RWPE2 (cell line): ENCODE measurements around the gene MAST2.

ENCODE experiments used
- ATAC-seq: fragments of 200-7000 bp; cut with Tn5 transposase; 3 replicates; pipeline ENCODE4 v1.9.1; 2021; ENCODE audit warnings: low read depth
- DNase-seq: peaks from one replicate; pipeline ENCODE4 v3.0.0-alpha.2; 2020; ENCODE audit warnings: low spot score
- H3K27ac ChIP-seq: fragments of 450-650 bp; 2 replicates; pipeline ENCODE4 v1.5.1; 2017; ENCODE audit warnings: mild to moderate bottlenecking; ENCODE audit not compliant: poor library complexity, severe bottlenecking
- H3K27me3 ChIP-seq: fragments of 250-450 bp; sonication (Bioruptor Pico); 2 replicates; pipeline ENCODE4 v1.5.1; 2021; ENCODE audit warnings: mild to moderate bottlenecking, moderate library complexity; ENCODE audit not compliant: insufficient read depth, poor library complexity, severe bottlenecking
- H3K36me3 ChIP-seq: fragments of 250-450 bp; sonication (Bioruptor Pico); 2 replicates; pipeline ENCODE4 v1.5.1; 2020; ENCODE audit warnings: low read depth, mild to moderate bottlenecking, moderate library complexity
- H3K4me1 ChIP-seq: fragments of 250-450 bp; sonication (Bioruptor Pico); 2 replicates; pipeline ENCODE4 v1.5.1; 2021; ENCODE audit warnings: mild to moderate bottlenecking, moderate library complexity; ENCODE audit not compliant: insufficient read depth, poor library complexity, severe bottlenecking
- H3K4me3 ChIP-seq: fragments of 250-450 bp; sonication (Bioruptor Pico); 2 replicates; pipeline ENCODE4 v1.5.1; 2021; ENCODE audit warnings: mild to moderate bottlenecking, moderate library complexity; ENCODE audit not compliant: severe bottlenecking
- H3K9me3 ChIP-seq: fragments of 250-450 bp; sonication (Bioruptor Pico); 2 replicates; pipeline ENCODE4 v1.5.1; 2021; ENCODE audit warnings: mild to moderate bottlenecking, moderate library complexity; ENCODE audit not compliant: severe bottlenecking
- TF ChIP-seq, protein P1 (sequence below): fragments of 450-650 bp; IDR thresholded peaks from one replicate; pipeline ENCODE4 v1.5.1; 2017; ENCODE audit warnings: mild to moderate bottlenecking, moderate library complexity; ENCODE audit not compliant: poor library complexity, severe bottlenecking

The MAST2 gene

DNA sequence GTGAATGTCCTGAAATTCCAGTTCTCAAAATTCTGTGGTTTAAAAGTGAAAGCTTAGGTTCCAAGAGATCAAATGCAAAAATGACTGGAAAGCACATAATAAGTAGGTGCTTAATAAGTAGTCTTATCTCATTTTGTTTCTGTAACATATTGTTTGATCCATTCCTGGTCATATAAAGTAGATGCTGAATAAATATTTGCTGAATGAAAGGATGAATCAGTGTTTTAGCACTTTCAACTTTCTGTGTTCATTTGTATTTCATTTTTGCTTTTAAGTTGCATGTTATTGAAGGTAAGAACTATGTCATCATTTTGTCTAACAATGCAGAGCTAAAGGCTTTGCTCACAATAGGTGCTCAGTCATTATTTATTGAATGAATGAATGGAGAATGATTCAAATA, 6.3 kb downstream of the MAST2 start:
- peaks cover 26% of the 10 kb centered on the region for H3K36me3 ChIP-seq
- TF ChIP-seq, protein P1, sequence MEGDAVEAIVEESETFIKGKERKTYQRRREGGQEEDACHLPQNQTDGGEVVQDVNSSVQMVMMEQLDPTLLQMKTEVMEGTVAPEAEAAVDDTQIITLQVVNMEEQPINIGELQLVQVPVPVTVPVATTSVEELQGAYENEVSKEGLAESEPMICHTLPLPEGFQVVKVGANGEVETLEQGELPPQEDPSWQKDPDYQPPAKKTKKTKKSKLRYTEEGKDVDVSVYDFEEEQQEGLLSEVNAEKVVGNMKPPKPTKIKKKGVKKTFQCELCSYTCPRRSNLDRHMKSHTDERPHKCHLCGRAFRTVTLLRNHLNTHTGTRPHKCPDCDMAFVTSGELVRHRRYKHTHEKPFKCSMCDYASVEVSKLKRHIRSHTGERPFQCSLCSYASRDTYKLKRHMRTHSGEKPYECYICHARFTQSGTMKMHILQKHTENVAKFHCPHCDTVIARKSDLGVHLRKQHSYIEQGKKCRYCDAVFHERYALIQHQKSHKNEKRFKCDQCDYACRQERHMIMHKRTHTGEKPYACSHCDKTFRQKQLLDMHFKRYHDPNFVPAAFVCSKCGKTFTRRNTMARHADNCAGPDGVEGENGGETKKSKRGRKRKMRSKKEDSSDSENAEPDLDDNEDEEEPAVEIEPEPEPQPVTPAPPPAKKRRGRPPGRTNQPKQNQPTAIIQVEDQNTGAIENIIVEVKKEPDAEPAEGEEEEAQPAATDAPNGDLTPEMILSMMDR: no peak
- no peak overlapping the region for H3K27ac ChIP-seq
- peaks cover 3% of the 10 kb centered on the region for H3K4me1 ChIP-seq
- H3K4me3 ChIP-seq: no peak overlapping the region
- ATAC-seq: no peak
- H3K27me3 ChIP-seq: no peaks in the 10 kb centered on the region
- H3K9me3 ChIP-seq: no peaks in the 10 kb centered on the region
- no peak for DNase-seq

DNA sequence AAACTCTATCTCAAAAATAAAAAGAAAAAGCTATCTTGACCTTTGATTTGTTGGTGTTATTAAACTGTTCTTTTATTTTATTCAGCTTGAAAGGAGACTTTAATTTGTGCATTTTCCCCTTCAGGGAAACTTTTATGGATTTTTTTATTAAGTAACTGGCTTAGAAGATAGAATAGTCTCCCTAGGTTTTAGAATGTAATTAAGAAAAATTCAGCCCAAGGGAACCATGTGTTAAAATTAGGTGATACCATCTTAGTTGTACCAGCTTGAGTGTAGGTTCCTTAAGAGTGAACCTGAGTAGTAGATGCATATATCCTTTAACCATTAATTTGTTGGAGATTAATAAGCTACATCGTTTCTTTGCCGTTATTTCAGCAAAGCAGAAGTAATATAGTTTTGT, 11.4 kb downstream of the MAST2 start:
- TF ChIP-seq, protein P1: no peak
- no peak for DNase-seq
- no peak for ATAC-seq
- Histone ChIP-seq H3K9me3 (no peaks in the 10 kb centered on the region), H3K4me1 (peaks cover 2% of the 10 kb centered on the region), H3K27ac (no peak overlapping the region), H3K4me3 (no peak overlapping the region), H3K27me3 (no peaks in the 10 kb centered on the region), H3K36me3 (peaks cover 15% of the 10 kb centered on the region)

DNA sequence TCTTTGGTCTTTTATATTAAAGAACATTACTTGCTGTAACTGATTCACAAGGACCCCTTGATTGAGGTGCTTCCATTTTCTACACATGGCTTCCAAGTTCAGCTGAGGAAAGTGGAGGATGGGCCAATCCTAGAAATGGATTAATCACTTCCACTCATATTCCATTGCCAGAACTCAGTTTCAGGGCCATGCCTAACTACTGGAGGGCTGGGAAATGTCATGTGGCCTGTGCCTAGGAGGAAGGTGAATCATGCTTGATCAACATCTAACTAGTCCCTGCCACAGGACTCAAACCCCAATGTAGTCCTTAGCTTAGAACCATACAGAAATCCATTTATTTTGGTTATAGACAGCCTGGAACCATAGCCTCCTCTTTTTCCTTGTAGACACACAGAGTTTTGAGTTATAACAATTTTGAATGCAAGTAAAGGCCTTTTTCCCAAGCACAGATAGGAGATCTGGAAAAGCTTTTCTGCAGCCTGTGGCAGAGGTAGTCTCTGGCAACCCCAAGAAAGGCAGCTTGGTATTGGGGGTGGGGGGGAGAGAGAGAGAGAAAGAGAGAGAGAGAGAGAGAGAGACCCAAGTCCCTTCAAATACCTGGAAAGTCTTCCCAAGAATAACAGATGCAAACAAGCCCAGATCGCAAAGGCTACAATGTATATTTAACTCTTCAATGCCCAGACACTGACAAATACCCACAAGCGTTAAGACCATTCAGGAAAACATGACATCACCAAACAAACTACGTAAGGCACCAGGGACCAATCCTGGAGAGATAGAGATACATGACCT, 12.5 kb downstream of the MAST2 start:
- no peak overlapping the region for H3K4me3 ChIP-seq
- H3K36me3 ChIP-seq: peaks cover 15% of the 10 kb centered on the region
- H3K27ac ChIP-seq: no peak overlapping the region
- H3K9me3 ChIP-seq: no peaks in the 10 kb centered on the region
- DNase-seq (no peak), ATAC-seq (peak; percentile 41; the same call in 2 of the 3 replicates)
- TF ChIP-seq, protein P1: no peak
- H3K27me3 ChIP-seq: no peaks in the 10 kb centered on the region
- H3K4me1 ChIP-seq: no peaks in the 10 kb centered on the region

DNA sequence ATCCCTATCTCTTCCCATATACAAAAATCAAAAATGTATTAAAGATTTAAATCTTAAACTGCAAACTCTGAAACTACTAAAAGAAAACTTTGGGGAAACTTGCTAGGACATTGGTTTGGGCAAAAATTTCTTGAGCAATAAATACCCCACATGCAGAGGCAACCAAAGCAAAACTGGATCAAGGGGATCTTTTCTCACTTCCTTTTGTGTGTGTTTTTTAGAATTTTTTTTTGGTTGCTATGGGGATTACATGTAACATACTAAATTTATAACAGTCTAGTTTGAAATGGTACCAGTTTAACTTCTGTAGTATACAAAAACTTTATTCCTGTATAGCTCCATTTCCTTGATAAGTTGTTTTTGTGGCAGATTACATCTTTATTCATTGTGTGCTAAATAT, 16.8 kb downstream of the MAST2 start:
- H3K27me3 ChIP-seq: no peaks in the 10 kb centered on the region
- no peak overlapping the region for H3K27ac ChIP-seq
- no peak overlapping the region for H3K4me3 ChIP-seq
- no peaks in the 10 kb centered on the region for H3K4me1 ChIP-seq
- H3K9me3 ChIP-seq: no peaks in the 10 kb centered on the region
- no peak for DNase-seq
- peaks cover 19% of the 10 kb centered on the region for H3K36me3 ChIP-seq
- no peak for ATAC-seq
- TF ChIP-seq, protein P1: no peak

DNA sequence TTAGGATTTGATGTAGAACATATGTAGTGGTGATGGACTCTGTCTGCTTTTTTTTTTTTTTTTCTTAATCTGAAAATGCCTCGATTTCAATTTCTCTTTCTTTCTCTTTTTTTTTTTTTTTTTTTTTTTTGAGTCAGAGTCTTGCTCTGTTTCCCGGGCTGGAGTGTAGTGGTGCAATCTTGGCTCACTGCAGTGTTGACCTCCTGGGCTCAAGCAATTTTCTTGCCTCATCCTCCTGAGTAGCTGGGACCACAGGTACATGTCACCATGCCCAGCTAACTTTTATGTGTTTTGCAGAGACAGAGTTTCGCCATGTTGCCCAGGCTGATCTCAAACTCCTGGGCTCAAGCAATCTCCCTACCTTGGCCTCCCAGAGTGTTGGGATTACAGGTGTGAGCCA, 17.4 kb downstream of the MAST2 start:
- H3K27ac ChIP-seq: no peak overlapping the region
- no peak overlapping the region for H3K4me3 ChIP-seq
- DNase-seq (no peak), ATAC-seq (no peak)
- H3K36me3 ChIP-seq: peaks cover 19% of the 10 kb centered on the region
- no peaks in the 10 kb centered on the region for H3K4me1 ChIP-seq
- H3K27me3 ChIP-seq: no peaks in the 10 kb centered on the region
- TF ChIP-seq, protein P1: no peak
- H3K9me3 ChIP-seq: no peaks in the 10 kb centered on the region
